ENCODE results near the gene PACSIN1. TPM values are rescaled to one million over a fixed set of nuclear protein-coding genes. Genes with fewer than 3 reads are reported as not detected.

Gene PACSIN1
- total and polyA plus RNA-seq, 10 of the 15 experiments (the other 5 are each of a cell fraction or from before 2014, with no cell fraction given) = 0.50 to 9.4 (median 2.8) TPM

DNA sequence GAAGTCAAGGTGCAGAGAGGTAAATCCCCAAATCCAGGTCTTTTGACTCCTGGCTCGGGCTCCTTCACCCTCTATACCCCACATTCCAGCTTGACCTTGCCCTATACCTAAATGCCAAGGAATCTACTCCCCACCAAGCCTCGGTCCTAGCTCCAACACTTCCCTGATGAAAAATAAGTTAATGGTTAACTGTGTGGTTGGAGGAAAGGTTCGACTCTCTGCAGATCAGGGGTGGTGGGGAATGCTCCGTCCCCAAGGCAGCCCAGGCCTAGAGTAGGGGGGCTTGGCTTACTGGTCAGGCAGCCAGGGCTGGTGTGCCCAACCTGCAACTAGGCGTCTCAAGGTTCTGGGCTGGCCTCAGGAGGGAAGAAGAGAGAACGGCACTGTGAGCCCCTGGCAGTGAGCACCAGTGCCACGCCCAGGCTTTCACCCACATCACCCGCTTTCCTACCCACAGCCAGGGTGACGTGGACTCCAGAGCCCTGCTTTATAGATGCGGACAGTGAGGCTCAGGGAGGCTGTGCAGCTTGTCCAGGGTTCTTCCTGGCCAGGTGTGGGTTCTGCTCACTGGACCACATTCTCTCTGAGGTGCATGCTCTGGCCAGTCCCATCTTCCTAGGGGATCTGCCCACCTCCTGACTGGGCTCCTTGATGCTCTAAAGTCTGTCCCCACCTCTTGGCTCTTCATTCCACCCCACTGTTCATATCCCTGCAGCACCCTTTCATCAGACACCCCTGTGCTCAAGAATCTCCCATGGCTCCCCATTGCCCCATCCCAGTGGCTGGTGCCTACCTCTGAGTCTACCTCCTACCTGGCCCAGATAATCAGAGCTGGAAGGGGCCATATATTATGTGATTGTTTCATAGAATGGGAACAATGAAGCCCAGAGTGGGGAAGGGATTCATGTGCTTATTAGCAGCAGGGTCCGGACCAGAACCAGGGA is 82.1 kb downstream of the PACSIN1 start:
- Histone ChIP-seq H2AFZ (ENCODE audit: control insufficient read depth, low read depth, low read length) (no peak overlapping the region), H3K9me3 (replicated peaks; ENCODE audit: control insufficient read depth, insufficient read depth, low read length) (no peaks in the 10 kb centered on the region), H3K79me2 (ENCODE audit: control insufficient read depth, insufficient read depth, low read length) (no peaks in the 10 kb centered on the region), H3K27ac (ENCODE audit: control insufficient read depth, insufficient read depth) (no peak overlapping the region), H3K27me3 (replicated peaks in 1 of 2; ENCODE audit: control insufficient read depth in 2 of 2, insufficient read depth in 2 of 2, low read length in 1 of 2) (peaks cover 0 to 1% of the 10 kb centered on the region in 2 experiments; a peak in 1 of 4 replicates), H4K20me1 (ENCODE audit: control insufficient read depth, insufficient read depth) (no peaks in the 10 kb centered on the region), H3K4me2 (ENCODE audit: control insufficient read depth, insufficient read depth) (no peak overlapping the region), H3K9ac (ENCODE audit: control insufficient read depth, insufficient read depth, low read length) (no peak overlapping the region), H3K4me1 (ENCODE audit: control insufficient read depth, insufficient read depth, low read length) (no peaks in the 10 kb centered on the region), H3K4me3 (no peak overlapping the region), H3K36me3 (ENCODE audit: control insufficient read depth in 2 of 2, insufficient read depth in 2 of 2, low read length in 1 of 2) (no peaks in the 10 kb centered on the region)
- peak; percentile 20; the same call in 1 of the 3 replicates for ATAC-seq
- RAD21 ChIA-PET (ENCODE audit: unreplicated experiment) = no interaction called here
- CTCF ChIA-PET = no interaction called here
- no peak for TF ChIP-seq TARDBP (IDR thresholded peaks at IDR 0.05; ENCODE audit: borderline replicate concordance)
- TF ChIP-seq RAD21 (IDR thresholded peaks at IDR 0.05; ENCODE audit: insufficient read depth, low read depth, low read length) = no peak
- TF ChIP-seq, protein P1, sequence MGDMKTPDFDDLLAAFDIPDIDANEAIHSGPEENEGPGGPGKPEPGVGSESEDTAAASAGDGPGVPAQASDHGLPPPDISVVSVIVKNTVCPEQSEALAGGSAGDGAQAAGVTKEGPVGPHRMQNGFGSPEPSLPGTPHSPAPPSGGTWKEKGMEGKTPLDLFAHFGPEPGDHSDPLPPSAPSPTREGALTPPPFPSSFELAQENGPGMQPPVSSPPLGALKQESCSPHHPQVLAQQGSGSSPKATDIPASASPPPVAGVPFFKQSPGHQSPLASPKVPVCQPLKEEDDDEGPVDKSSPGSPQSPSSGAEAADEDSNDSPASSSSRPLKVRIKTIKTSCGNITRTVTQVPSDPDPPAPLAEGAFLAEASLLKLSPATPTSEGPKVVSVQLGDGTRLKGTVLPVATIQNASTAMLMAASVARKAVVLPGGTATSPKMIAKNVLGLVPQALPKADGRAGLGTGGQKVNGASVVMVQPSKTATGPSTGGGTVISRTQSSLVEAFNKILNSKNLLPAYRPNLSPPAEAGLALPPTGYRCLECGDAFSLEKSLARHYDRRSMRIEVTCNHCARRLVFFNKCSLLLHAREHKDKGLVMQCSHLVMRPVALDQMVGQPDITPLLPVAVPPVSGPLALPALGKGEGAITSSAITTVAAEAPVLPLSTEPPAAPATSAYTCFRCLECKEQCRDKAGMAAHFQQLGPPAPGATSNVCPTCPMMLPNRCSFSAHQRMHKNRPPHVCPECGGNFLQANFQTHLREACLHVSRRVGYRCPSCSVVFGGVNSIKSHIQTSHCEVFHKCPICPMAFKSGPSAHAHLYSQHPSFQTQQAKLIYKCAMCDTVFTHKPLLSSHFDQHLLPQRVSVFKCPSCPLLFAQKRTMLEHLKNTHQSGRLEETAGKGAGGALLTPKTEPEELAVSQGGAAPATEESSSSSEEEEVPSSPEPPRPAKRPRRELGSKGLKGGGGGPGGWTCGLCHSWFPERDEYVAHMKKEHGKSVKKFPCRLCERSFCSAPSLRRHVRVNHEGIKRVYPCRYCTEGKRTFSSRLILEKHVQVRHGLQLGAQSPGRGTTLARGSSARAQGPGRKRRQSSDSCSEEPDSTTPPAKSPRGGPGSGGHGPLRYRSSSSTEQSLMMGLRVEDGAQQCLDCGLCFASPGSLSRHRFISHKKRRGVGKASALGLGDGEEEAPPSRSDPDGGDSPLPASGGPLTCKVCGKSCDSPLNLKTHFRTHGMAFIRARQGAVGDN (IDR thresholded peaks at IDR 0.05) = no peak
- TF ChIP-seq NFYB (IDR thresholded peaks at IDR 0.05; ENCODE audit: insufficient read depth, low read depth, low read length) = no peak
- no peak for TF ChIP-seq KLF5 (IDR thresholded peaks at IDR 0.05; ENCODE audit: partially characterized antibody)
- no peak for TF ChIP-seq BACH1 (IDR thresholded peaks at IDR 0.05; ENCODE audit: borderline replicate concordance)
- TF ChIP-seq, protein P2, sequence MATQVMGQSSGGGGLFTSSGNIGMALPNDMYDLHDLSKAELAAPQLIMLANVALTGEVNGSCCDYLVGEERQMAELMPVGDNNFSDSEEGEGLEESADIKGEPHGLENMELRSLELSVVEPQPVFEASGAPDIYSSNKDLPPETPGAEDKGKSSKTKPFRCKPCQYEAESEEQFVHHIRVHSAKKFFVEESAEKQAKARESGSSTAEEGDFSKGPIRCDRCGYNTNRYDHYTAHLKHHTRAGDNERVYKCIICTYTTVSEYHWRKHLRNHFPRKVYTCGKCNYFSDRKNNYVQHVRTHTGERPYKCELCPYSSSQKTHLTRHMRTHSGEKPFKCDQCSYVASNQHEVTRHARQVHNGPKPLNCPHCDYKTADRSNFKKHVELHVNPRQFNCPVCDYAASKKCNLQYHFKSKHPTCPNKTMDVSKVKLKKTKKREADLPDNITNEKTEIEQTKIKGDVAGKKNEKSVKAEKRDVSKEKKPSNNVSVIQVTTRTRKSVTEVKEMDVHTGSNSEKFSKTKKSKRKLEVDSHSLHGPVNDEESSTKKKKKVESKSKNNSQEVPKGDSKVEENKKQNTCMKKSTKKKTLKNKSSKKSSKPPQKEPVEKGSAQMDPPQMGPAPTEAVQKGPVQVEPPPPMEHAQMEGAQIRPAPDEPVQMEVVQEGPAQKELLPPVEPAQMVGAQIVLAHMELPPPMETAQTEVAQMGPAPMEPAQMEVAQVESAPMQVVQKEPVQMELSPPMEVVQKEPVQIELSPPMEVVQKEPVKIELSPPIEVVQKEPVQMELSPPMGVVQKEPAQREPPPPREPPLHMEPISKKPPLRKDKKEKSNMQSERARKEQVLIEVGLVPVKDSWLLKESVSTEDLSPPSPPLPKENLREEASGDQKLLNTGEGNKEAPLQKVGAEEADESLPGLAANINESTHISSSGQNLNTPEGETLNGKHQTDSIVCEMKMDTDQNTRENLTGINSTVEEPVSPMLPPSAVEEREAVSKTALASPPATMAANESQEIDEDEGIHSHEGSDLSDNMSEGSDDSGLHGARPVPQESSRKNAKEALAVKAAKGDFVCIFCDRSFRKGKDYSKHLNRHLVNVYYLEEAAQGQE (IDR thresholded peaks at IDR 0.05; ENCODE audit: low read depth, low read length) = no peak
- TF ChIP-seq, protein P3, sequence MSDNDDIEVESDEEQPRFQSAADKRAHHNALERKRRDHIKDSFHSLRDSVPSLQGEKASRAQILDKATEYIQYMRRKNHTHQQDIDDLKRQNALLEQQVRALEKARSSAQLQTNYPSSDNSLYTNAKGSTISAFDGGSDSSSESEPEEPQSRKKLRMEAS (IDR thresholded peaks at IDR 0.05; ENCODE audit: low read depth, low read length) = no peak
- no peak for TF ChIP-seq ESRRA (IDR thresholded peaks at IDR 0.05; ENCODE audit: low read length)
- TF ChIP-seq POLR2AphosphoS2 (IDR thresholded peaks at IDR 0.05; ENCODE audit: low read depth, low read length) = no peak
- TF ChIP-seq, protein P4, sequence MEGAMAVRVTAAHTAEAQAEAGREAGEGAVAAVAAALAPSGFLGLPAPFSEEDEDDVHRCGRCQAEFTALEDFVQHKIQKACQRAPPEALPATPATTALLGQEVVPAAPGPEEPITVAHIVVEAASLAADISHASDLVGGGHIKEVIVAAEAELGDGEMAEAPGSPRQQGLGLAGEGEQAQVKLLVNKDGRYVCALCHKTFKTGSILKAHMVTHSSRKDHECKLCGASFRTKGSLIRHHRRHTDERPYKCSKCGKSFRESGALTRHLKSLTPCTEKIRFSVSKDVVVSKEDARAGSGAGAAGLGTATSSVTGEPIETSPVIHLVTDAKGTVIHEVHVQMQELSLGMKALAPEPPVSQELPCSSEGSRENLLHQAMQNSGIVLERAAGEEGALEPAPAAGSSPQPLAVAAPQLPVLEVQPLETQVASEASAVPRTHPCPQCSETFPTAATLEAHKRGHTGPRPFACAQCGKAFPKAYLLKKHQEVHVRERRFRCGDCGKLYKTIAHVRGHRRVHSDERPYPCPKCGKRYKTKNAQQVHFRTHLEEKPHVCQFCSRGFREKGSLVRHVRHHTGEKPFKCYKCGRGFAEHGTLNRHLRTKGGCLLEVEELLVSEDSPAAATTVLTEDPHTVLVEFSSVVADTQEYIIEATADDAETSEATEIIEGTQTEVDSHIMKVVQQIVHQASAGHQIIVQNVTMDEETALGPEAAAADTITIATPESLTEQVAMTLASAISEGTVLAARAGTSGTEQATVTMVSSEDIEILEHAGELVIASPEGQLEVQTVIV (IDR thresholded peaks at IDR 0.05; ENCODE audit: borderline replicate concordance, partially characterized antibody) = no peak
- TF ChIP-seq JUNB (IDR thresholded peaks at IDR 0.05) = no peak
- DNase-seq (ENCODE audit: low read depth, low spot score) = no peak
- FAIRE-seq = no peak
- POLR2A ChIA-PET = no interaction called here
- intact Hi-C loops (cut with micrococcal nuclease; ENCODE audit: unreplicated experiment) = no loop called here
- BruUV-seq (replicated peaks) = no TSS peak
- WGBS (ENCODE audit: insufficient coverage, insufficient replicate concordance, low lambda C conversion rate, missing lambda C conversion rate) = 30% methylated on average over 11 of the region's 11 CpGs
- in situ Hi-C loops (cut with MboI) = no loop called here
- SMC1A ChIA-PET (ENCODE audit: uncharacterized antibody, unreplicated experiment) = no interaction called here

Measured in GM12878 (cell line).